Muscle layer of duodenum (tissue), 2 donors: Measurements from ENCODE around the gene NME5.

ENCODE experiments used
- H3K27ac ChIP-seq: one replicate; pipeline ENCODE4 v1.7.0; 2013; ENCODE audit warnings: mild to moderate bottlenecking, low read length
- H3K27me3 ChIP-seq: one replicate; pipeline ENCODE4 v1.7.0; 2013; ENCODE audit warnings: low read depth, mild to moderate bottlenecking, control low read depth, low read length
- H3K36me3 ChIP-seq, 2 donors: one replicate each; pipeline ENCODE4 v1.7.0; 2013; ENCODE audit warnings: low read length in 2 of 2, control low read depth in 1 of 2, mild to moderate bottlenecking in 1 of 2; ENCODE audit not compliant: insufficient read depth in 2 of 2, control insufficient read depth in 1 of 2
- H3K4me1 ChIP-seq, 2 donors: one replicate each; pipeline ENCODE4 v1.7.0; 2013; ENCODE audit warnings: low read length in 2 of 2, mild to moderate bottlenecking in 2 of 2, control low read depth in 1 of 2, moderate library complexity in 1 of 2; ENCODE audit not compliant: insufficient read depth in 2 of 2, control insufficient read depth in 1 of 2
- H3K4me3 ChIP-seq, 2 donors: one replicate each; pipeline ENCODE4 v1.7.0; 2013; ENCODE audit warnings: low read length in 2 of 2, low read depth in 1 of 2, mild to moderate bottlenecking in 1 of 2
- H3K9me3 ChIP-seq, 2 donors: one replicate each; pipeline ENCODE4 v1.7.0; 2013; ENCODE audit warnings: low read length in 2 of 2, control low read depth in 1 of 2, mild to moderate bottlenecking in 1 of 2; ENCODE audit not compliant: control insufficient read depth in 1 of 2
- donor health status: healthy.

The NME5 gene

DNA sequence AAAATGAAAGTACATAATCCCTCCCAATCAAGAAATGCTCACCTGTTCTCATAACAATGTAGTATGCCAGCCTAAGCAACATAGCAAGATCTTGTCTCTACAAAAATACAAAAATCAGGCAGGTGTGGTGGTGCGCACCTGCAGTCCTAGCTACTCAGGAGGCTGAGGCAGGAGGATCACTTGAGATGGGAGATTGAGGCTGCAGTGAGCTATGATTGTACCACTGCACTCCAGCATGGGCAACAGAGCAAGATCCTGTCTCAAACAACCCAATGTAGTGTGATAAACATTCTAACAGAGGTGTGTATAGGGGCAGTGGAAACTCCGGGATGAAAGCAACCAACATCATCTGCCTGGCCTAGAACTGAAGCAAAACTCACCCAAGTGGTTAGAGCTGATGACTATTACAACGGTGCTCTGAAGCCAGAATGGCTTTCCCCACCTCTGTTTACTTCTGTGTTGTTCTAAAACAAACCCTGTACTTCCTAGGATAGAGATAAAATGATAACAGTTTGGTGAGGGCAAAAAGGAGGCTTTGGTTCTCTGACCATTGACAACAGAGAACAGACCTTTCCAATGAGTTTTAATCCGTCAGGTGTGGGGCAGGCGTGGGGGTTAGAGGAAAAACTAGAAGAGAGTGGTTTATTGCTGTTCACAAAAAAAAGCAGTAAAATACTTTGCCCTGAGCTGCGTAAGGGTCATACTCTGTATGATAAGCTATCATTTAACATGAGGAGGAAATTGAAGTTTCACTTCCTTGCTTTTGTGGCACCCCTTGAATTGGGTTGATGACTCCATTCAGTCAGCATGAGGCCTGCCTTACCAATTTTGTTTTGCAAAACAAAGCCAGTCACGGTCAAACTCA lies 36.5 kb downstream of the NME5 start:
- Histone ChIP-seq H3K4me1 (no peaks in the 10 kb centered on the region), H3K4me3 (no peak overlapping the region), H3K27me3 (no peaks in the 10 kb centered on the region), H3K9me3 (no peaks in the 10 kb centered on the region), H3K36me3 (no peaks in the 10 kb centered on the region), H3K27ac (no peak overlapping the region)

DNA sequence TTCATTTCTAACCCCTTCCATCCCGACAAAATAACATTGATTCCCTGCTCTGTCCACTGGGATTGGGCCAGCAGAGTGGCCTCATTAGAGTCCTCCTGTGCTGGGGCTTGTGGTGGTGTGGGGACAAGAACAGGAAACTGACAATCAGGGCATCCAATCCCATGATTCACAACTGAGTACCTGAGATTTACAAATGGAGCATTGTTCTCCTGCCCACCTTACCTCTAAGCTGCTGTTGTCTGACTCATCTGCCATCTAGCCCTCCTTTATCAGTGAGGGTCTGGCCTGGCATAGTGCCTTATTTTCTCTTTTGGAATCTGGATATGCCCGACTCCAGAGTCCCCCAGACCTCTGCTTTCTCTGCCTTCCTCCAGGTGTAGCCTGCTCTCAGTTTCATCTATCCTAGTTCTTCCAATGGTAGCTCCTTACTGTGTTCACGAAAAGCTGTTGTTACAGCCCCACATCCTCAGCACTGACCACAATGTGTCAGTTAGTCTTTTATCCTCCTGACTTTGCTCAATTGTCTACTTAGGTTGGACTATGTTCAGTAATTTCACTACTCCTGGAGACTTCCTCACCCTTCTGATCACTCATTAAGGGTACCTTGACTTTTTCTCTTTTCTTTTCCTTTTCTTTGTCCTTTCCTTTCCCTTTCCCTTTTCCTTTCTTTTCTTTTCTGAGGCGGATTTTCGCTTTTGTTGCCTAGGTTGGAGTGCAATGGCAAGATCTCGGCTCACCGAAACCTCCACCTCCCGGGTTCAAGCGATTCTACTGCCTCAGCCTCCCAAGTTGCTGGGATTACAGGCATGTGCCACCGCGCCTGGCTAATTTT lies 42.0 kb downstream of the NME5 start:
- Histone ChIP-seq H3K4me1 (no peaks in the 10 kb centered on the region), H3K36me3 (no peaks in the 10 kb centered on the region), H3K4me3 (no peak overlapping the region), H3K9me3 (no peaks in the 10 kb centered on the region), H3K27me3 (no peaks in the 10 kb centered on the region), H3K27ac (no peak overlapping the region)

DNA sequence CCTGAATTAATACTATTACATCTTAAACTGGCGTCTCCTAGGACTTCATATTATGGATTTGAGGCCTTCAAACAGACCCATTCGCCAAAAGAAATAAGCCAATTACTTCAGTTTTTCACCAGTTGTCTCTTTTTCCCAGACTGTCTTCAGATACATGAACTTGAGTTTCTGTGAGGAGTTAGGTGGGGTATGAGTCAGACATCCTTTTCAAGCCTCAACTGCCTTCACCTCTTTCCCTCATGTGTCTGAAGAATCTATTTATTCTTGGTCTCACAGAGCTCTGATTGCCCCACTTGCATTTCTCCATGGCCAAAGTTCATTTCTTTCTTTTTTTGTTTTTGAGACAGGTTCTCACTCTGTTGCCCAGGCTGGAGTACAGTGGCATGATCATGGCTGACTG lies 42.9 kb downstream of the NME5 start:
- Histone ChIP-seq H3K4me1 (no peaks in the 10 kb centered on the region), H3K9me3 (no peaks in the 10 kb centered on the region), H3K27me3 (no peaks in the 10 kb centered on the region), H3K36me3 (no peaks in the 10 kb centered on the region), H3K4me3 (no peak overlapping the region), H3K27ac (no peak overlapping the region)

DNA sequence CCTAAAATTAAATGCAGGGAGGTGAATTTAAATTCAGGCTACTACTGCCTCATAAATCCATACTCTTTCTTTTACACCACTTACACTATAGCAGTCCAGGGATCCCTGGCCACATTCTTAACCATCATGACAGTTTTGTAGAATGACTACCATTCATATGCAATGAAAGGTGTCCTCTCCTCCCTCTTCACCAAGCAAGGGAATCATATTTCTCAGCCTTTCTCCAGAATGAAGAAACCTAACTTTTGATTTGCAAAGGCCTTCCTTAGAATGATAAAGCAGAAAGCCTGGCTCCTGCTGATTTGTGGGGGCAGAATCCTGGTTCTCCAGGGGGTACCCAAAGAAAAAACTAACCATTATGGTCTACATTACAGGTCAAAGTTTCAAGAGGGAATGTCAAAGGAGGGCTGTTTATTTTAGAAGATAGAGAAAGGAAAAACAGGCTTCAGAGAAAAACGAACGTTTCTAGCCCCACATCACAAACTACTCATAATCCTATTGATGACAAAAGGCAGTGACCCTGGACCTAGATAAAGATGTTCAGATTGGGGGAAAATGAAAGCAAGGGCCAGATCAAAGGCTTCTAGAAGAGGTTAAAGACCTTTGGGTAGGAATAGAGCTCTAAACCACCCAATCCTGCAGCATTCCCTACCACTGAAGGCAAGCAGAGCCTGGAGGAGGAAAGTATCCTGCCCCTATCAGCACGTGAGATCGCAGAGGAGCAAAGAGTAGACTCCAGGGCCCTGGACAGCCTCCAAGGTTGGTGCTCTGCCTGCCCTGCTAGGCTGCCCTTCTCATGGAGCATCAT lies 43.9 kb downstream of the NME5 start:
- Histone ChIP-seq H3K4me1 (no peaks in the 10 kb centered on the region), H3K36me3 (no peaks in the 10 kb centered on the region), H3K27ac (no peak overlapping the region), H3K4me3 (no peak overlapping the region), H3K27me3 (no peaks in the 10 kb centered on the region), H3K9me3 (no peaks in the 10 kb centered on the region)

DNA sequence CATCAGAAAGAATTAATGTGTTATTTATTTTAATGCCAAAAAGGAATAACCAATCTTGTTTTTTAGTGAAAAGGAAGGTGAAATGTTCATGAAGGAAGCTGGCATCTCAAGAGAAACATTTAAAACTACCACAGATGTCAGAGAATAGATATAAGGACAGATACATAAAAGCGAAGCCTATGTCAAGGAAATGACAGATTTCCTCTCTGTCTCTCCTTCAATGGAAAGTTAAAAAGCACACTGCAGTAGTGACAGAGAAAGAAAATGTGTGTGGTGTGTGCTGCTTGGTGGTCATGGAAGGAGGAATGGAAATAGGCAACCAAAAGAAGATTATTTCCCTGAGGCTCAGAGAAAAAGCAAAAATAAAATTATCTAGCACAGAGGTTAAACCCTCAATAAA lies 46.2 kb downstream of the NME5 start:
- Histone ChIP-seq H3K36me3 (no peaks in the 10 kb centered on the region), H3K4me1 (no peaks in the 10 kb centered on the region), H3K9me3 (no peaks in the 10 kb centered on the region), H3K27ac (no peak overlapping the region), H3K4me3 (no peak overlapping the region), H3K27me3 (no peaks in the 10 kb centered on the region)

DNA sequence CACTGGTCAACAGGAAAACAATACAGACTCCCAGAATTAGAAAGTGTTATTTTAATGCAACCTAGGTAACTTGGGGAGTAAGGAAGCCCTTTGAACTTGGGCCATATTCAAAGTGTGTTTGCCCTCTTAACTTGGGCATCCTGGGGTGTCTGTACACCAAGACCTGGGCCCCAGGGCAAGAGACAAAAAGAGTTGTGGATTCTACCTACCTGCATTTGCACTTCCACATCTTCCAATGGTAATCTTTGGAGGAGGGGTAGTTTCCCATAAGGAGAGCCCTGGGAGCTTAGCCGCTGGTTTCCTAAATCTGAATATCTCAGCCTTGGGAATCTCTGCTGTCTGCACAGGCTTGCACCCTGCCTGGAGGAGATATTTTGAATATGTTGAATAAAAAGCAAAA lies 46.9 kb downstream of the NME5 start:
- H3K27ac ChIP-seq = no peak overlapping the region
- no peaks in the 10 kb centered on the region for H3K36me3 ChIP-seq
- no peaks in the 10 kb centered on the region for H3K4me1 ChIP-seq
- no peaks in the 10 kb centered on the region for H3K9me3 ChIP-seq
- no peak overlapping the region for H3K4me3 ChIP-seq
- no peaks in the 10 kb centered on the region for H3K27me3 ChIP-seq

DNA sequence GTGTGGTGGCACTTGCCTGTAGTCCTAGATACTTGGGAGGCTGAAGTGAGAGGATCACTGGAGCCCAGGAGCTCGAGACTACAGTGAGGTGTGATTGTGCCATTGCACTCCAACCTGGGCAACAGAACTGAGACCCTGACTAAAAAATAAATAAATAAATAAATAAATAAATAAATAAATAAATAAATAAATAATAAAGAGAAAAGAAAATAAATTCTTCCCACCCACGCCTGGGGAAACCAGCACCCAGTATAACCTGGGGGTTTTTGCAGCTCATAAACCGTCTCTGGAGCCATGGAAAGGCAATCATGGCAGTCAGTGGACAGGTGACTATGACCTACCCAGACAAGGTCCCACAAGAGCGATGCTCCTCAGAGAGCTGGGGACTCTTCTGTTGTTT lies 47.5 kb downstream of the NME5 start:
- H3K4me3 ChIP-seq = no peak overlapping the region
- H3K36me3 ChIP-seq = no peaks in the 10 kb centered on the region
- no peak overlapping the region for H3K27ac ChIP-seq
- H3K4me1 ChIP-seq = no peaks in the 10 kb centered on the region
- H3K27me3 ChIP-seq = no peaks in the 10 kb centered on the region
- no peaks in the 10 kb centered on the region for H3K9me3 ChIP-seq

DNA sequence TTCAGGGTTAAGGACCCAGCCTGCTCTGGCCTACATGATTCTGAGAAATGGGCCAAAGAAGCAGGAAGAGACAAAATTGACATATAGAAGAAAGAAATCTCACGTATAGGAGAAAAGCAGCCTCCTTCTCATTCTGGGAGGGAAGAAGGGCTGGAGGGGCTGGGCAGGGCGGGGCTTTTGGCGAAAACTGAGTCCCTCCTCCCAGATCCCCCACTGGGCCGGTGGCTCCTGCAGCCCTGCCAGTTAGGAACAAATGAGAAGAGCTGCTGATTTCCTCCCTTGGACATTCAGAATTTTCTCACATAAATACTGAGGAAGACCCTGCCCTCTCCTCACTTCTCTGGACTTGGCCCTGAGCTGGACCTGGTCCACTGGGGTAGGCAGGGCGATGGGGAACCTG lies 55.5 kb downstream of the NME5 start, which contains the start of gene WNT8A:
WNT8A (plus strand) TSS at position 332 of the 400 bp plus-strand sequence. CDS start 95 bp downstream, outside the sequence.
- no peaks in the 10 kb centered on the region for H3K36me3 ChIP-seq
- no peak within 1 kb of the TSS for H3K4me3 ChIP-seq
- no peaks in the 10 kb centered on the region for H3K4me1 ChIP-seq
- H3K9me3 ChIP-seq = no peaks in the 10 kb centered on the region
- H3K27me3 ChIP-seq = no peaks in the 10 kb centered on the region
- no peak within 1 kb of the TSS for H3K27ac ChIP-seq

DNA sequence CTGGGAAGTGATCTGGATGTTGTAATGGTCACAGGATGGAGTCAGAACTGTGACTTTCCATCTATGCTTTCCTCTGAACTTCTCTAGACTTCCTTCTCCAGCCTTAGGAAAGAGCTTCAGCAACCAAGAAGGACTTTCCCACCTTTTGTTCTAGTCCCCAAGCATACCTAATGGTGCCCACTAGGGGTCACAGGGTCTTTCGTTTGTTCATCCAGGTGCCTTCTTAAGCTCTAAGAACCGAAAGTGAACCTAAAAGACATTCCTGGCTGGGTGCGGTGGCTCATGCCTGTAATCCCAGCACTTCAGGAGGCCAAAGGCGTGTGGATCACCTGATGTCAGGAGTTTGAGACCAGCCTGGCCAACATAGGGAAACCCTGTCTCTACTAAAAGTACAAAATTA lies 57.2 kb downstream of the NME5 start:
- H3K4me3 ChIP-seq = no peak overlapping the region
- H3K27ac ChIP-seq = no peak overlapping the region
- H3K27me3 ChIP-seq = no peaks in the 10 kb centered on the region

DNA sequence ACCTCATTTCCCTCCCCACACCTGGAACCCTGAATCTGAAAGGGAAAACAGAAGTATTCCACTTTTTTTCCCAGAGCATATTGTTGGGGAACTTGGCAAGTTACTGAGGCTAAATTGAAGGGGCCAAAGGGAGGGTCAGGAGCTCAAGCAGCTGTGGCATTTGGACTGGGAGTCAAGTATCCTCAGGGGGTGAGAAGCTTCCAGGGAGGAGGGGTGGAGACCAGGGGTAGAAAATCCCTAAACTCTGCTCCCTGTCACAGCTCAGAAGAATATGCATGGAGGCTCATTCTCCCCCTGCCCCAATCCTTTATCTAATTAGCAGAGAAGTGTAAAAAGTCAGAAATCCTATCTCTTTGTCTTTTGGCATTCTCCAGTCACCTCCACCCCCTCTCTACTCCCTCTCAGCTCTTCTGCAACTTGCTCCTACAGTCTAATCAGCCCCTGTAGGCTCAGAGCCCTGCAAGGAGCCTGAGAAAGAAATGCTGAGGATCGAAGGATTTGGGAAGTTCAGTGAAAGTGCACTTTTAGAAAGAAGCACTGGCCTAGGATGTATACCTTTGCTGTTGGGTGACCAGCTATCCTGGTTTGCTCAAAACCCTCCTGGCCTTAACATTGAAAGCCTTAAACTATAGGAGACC lies 61.1 kb downstream of the NME5 start:
- H3K9me3 ChIP-seq = no peaks in the 10 kb centered on the region
- no peaks in the 10 kb centered on the region for H3K27me3 ChIP-seq
- H3K27ac ChIP-seq = no peak overlapping the region
- H3K4me1 ChIP-seq = no peaks in the 10 kb centered on the region
- H3K4me3 ChIP-seq = no peak overlapping the region
- H3K36me3 ChIP-seq = no peaks in the 10 kb centered on the region

More for the DNA sequence above, 57.2 kb downstream of the NME5 start:
- no peaks in the 10 kb centered on the region for H3K9me3 ChIP-seq
- no peaks in the 10 kb centered on the region for H3K4me1 ChIP-seq
- H3K36me3 ChIP-seq = no peaks in the 10 kb centered on the region
